GM18861 (cell line): Measurements from ENCODE around the gene AMACR.
A peak's percentile ranks its signal among the peaks of the same experiment; 100 is the strongest.

Experiments used
- ATAC-seq: cut with Tn5 transposase; IDR thresholded peaks from one replicate; pipeline ENCODE4 v1.9.1; 2021; ENCODE audit not compliant: unreplicated experiment

Gene AMACR

GRCh38 chr5:34009610-34010009 is 1.8 kb upstream of the AMACR start:
- no peak for ATAC-seq

GRCh38 chr5:34008802-34009201 is 952 bp upstream of the AMACR start:
- no peak for ATAC-seq

GRCh38 chr5:34007201-34007620 is 639 bp downstream of the AMACR start:
- ATAC-seq = no peak

GRCh38 chr5:34005681-34006080 is 2.2 kb downstream of the AMACR start:
- ATAC-seq = no peak

- no peak for ATAC-seq
These were observed 2.6 kb downstream of the AMACR start for GRCh38 chr5:34005211-34005610.

GRCh38 chr5:34003941-34004340 is 3.9 kb downstream of the AMACR start:
- no peak for ATAC-seq

GRCh38 chr5:34002629-34003328 is 5.1 kb downstream of the AMACR start:
- ATAC-seq = no peak

GRCh38 chr5:34001241-34001841 is 6.5 kb downstream of the AMACR start:
- ATAC-seq = no peak

- ATAC-seq = no peak
These were observed 7.9 kb downstream of the AMACR start for GRCh38 chr5:33999978-34000377.

GRCh38 chr5:33997331-33997983 is 10.4 kb downstream of the AMACR start:
- ATAC-seq = peak; percentile 69

GRCh38 chr5:33995865-33996264 is 12.0 kb downstream of the AMACR start:
- ATAC-seq = no peak

- ATAC-seq = no peak
These were observed 13.0 kb downstream of the AMACR start for GRCh38 chr5:33994845-33995244.

GRCh38 chr5:33992864-33993263 is 15.0 kb downstream of the AMACR start:
- ATAC-seq = no peak

GRCh38 chr5:33985447-33985846 is 22.4 kb downstream of the AMACR start:
- no peak for ATAC-seq

- ATAC-seq = no peak
These were observed 23.2 kb downstream of the AMACR start, which contains the start of gene SLC45A2 for GRCh38 chr5:33984671-33985124. Gene SLC45A2, minus strand, starts transcription at chr5:33984693. Its CDS starts 110 bp downstream, at chr5:33984583.

GRCh38 chr5:33984178-33984577 is 23.7 kb downstream of the AMACR start:
- no peak for ATAC-seq

- ATAC-seq = no peak
These were observed 26.3 kb downstream of the AMACR start for GRCh38 chr5:33981408-33982162.

GRCh38 chr5:33980030-33980429 is 27.8 kb downstream of the AMACR start:
- no peak for ATAC-seq

- ATAC-seq = no peak
These were observed 29.5 kb downstream of the AMACR start for GRCh38 chr5:33978306-33978705.

GRCh38 chr5:33976307-33976706 is 31.5 kb downstream of the AMACR start:
- no peak for ATAC-seq

- no peak for ATAC-seq
These were observed 32.0 kb downstream of the AMACR start for GRCh38 chr5:33975852-33976251.
